Rectal smooth muscle tissue (tissue), 1 donor: ENCODE results near the gene TTC39C.
"Not testable (repeated sequence)": the region's sequence is repeated elsewhere in the genome, so short reads cannot be mapped to it uniquely, and the experiment has no call there.

ENCODE experiments used
- H3K27ac ChIP-seq: one replicate; pipeline ENCODE4 v1.7.0; 2013; ENCODE audit warnings: low read depth, low read length, inconsistent platforms
- H3K27me3 ChIP-seq: one replicate; pipeline ENCODE4 v1.7.0; 2013; ENCODE audit warnings: low read length; ENCODE audit not compliant: control insufficient read depth, insufficient read depth
- H3K36me3 ChIP-seq: one replicate; pipeline ENCODE4 v1.7.0; 2013; ENCODE audit warnings: low read length; ENCODE audit not compliant: control insufficient read depth, insufficient read depth
- H3K4me1 ChIP-seq: one replicate; pipeline ENCODE4 v1.7.0; 2013; ENCODE audit warnings: low read length; ENCODE audit not compliant: control insufficient read depth, insufficient read depth
- H3K4me3 ChIP-seq: one replicate; pipeline ENCODE4 v1.7.0; 2013; ENCODE audit warnings: low read length
- H3K9ac ChIP-seq: one replicate; pipeline ENCODE4 v1.7.0; 2013; ENCODE audit warnings: low read length

The TTC39C gene

GRCh38 chr18:24052053-24052452 is 37.5 kb downstream of the TTC39C start:
- no peak overlapping the region for H3K4me3 ChIP-seq
- H3K36me3 ChIP-seq = no peaks in the 10 kb centered on the region
- H3K27ac ChIP-seq = no peak overlapping the region
- H3K27me3 ChIP-seq = no peaks in the 10 kb centered on the region
- no peak overlapping the region for H3K9ac ChIP-seq
- H3K4me1 ChIP-seq = no peaks in the 10 kb centered on the region

- H3K27me3 ChIP-seq = no peaks in the 10 kb centered on the region
- no peaks in the 10 kb centered on the region for H3K36me3 ChIP-seq
- no peaks in the 10 kb centered on the region for H3K4me1 ChIP-seq
- H3K27ac ChIP-seq = no peak overlapping the region
- H3K4me3 ChIP-seq = no peak overlapping the region
- H3K9ac ChIP-seq = no peak overlapping the region
These were observed 38.7 kb downstream of the TTC39C start for GRCh38 chr18:24053211-24053610.

GRCh38 chr18:24054130-24054529 is 39.6 kb downstream of the TTC39C start:
- no peak overlapping the region for H3K4me3 ChIP-seq
- H3K9ac ChIP-seq = no peak overlapping the region
- H3K27me3 ChIP-seq = no peaks in the 10 kb centered on the region
- no peaks in the 10 kb centered on the region for H3K4me1 ChIP-seq
- H3K36me3 ChIP-seq = no peaks in the 10 kb centered on the region
- no peak overlapping the region for H3K27ac ChIP-seq

GRCh38 chr18:24055009-24055804 is 40.7 kb downstream of the TTC39C start:
- H3K4me1 ChIP-seq = no peaks in the 10 kb centered on the region
- H3K27me3 ChIP-seq = no peaks in the 10 kb centered on the region
- no peaks in the 10 kb centered on the region for H3K36me3 ChIP-seq
- no peak overlapping the region for H3K4me3 ChIP-seq
- H3K9ac ChIP-seq = no peak overlapping the region
- H3K27ac ChIP-seq = no peak overlapping the region

- Histone ChIP-seq H3K27me3 (no peaks in the 10 kb centered on the region), H3K4me3 (no peak overlapping the region), H3K36me3 (no peaks in the 10 kb centered on the region), H3K4me1 (no peaks in the 10 kb centered on the region), H3K9ac (no peak overlapping the region), H3K27ac (no peak overlapping the region)
These were observed 41.3 kb downstream of the TTC39C start for GRCh38 chr18:24055878-24056277.

GRCh38 chr18:24056506-24056905 is 42.0 kb downstream of the TTC39C start:
- H3K27ac ChIP-seq = no peak overlapping the region
- H3K4me1 ChIP-seq = no peaks in the 10 kb centered on the region
- H3K27me3 ChIP-seq = no peaks in the 10 kb centered on the region

GRCh38 chr18:24057804-24058203 is 43.2 kb downstream of the TTC39C start:
- H3K27ac ChIP-seq = no peak overlapping the region
- H3K4me3 ChIP-seq = no peak overlapping the region
- H3K9ac ChIP-seq = no peak overlapping the region
- H3K36me3 ChIP-seq = no peaks in the 10 kb centered on the region
- H3K27me3 ChIP-seq = no peaks in the 10 kb centered on the region
- H3K4me1 ChIP-seq = no peaks in the 10 kb centered on the region

More at GRCh38 chr18:24056506-24056905, 42.0 kb downstream of the TTC39C start:
- H3K36me3 ChIP-seq = no peaks in the 10 kb centered on the region
- no peak overlapping the region for H3K4me3 ChIP-seq
- no peak overlapping the region for H3K9ac ChIP-seq

- not testable (repeated sequence) for H3K9ac ChIP-seq, H3K36me3 ChIP-seq, H3K27ac ChIP-seq, H3K4me1 ChIP-seq, H3K27me3 ChIP-seq, H3K4me3 ChIP-seq
These were observed 44.8 kb downstream of the TTC39C start for GRCh38 chr18:24059385-24059784.

- no peaks in the 10 kb centered on the region for H3K4me1 ChIP-seq
These were observed 46.1 kb downstream of the TTC39C start for GRCh38 chr18:24060644-24061043.

GRCh38 chr18:24063121-24063731 is 48.7 kb downstream of the TTC39C start:
- no peak overlapping the region for H3K27ac ChIP-seq
- H3K9ac ChIP-seq = no peak overlapping the region
- no peaks in the 10 kb centered on the region for H3K4me1 ChIP-seq
- H3K4me3 ChIP-seq = no peak overlapping the region
- H3K27me3 ChIP-seq = no peaks in the 10 kb centered on the region
- peaks cover 5% of the 10 kb centered on the region for H3K36me3 ChIP-seq

More at GRCh38 chr18:24060644-24061043, 46.1 kb downstream of the TTC39C start:
- H3K9ac ChIP-seq = no peak overlapping the region
- H3K27me3 ChIP-seq = no peaks in the 10 kb centered on the region
- H3K36me3 ChIP-seq = no peaks in the 10 kb centered on the region
- H3K4me3 ChIP-seq = no peak overlapping the region
- H3K27ac ChIP-seq = no peak overlapping the region

- Histone ChIP-seq H3K27ac (no peak overlapping the region), H3K36me3 (peaks cover 5% of the 10 kb centered on the region), H3K27me3 (no peaks in the 10 kb centered on the region), H3K4me3 (no peak overlapping the region), H3K9ac (no peak overlapping the region), H3K4me1 (no peaks in the 10 kb centered on the region)
These were observed 50.0 kb downstream of the TTC39C start for GRCh38 chr18:24064391-24065100.

GRCh38 chr18:24065906-24066305 is 51.4 kb downstream of the TTC39C start:
- H3K4me1 ChIP-seq = no peaks in the 10 kb centered on the region
- no peak overlapping the region for H3K27ac ChIP-seq
- no peaks in the 10 kb centered on the region for H3K27me3 ChIP-seq
- no peak overlapping the region for H3K4me3 ChIP-seq
- no peak overlapping the region for H3K9ac ChIP-seq
- peaks cover 5% of the 10 kb centered on the region for H3K36me3 ChIP-seq
